GM23338 (cell line): ENCODE results near the gene TIMP4. TPM values are rescaled to one million over a fixed set of nuclear protein-coding genes. Genes with fewer than 3 reads are reported as not detected.

Experiments
- ATAC-seq: fragments of 200-7000 bp; cut with Tn5 transposase; 3 replicates; pipeline ENCODE4 v1.9.1; 2020
- DNase-seq: peaks from one replicate; pipeline ENCODE4 v3.0.0-alpha.2; 2015; ENCODE audit warnings: low spot score
- H2AFZ ChIP-seq: fragments of 200-600 bp; sonication (generic); 2 replicates; pipeline ENCODE4 v1.8.0; 2016; ENCODE audit warnings: antibody characterized with exemption, mild to moderate bottlenecking, moderate library complexity
- H3F3A ChIP-seq: fragments of 200-600 bp; sonication (generic); replicated peaks from 2 replicates; pipeline ENCODE4 v1.8.0; 2017; ENCODE audit warnings: antibody characterized with exemption, mixed run types, low read depth
- H3K27ac ChIP-seq: fragments of 200-600 bp; sonication (generic); 2 replicates; pipeline ENCODE4 v1.6.1; 2016; ENCODE audit warnings: low read depth
- H3K27me3 ChIP-seq: fragments of 200-600 bp; sonication (generic); 2 replicates; pipeline ENCODE4 v1.8.0; 2016; ENCODE audit warnings: mild to moderate bottlenecking, mixed run types, moderate library complexity; ENCODE audit not compliant: insufficient read depth
- H3K36me3 ChIP-seq: fragments of 200-600 bp; sonication (generic); 2 replicates; pipeline ENCODE4 v1.8.0; 2016; ENCODE audit warnings: mild to moderate bottlenecking; ENCODE audit not compliant: insufficient read depth
- H3K4me1 ChIP-seq: fragments of 200-600 bp; sonication (generic); 2 replicates; pipeline ENCODE4 v1.8.0; 2016; ENCODE audit warnings: mild to moderate bottlenecking, moderate library complexity; ENCODE audit not compliant: insufficient read depth
- H3K4me2 ChIP-seq: fragments of 200-600 bp; sonication (generic); 2 replicates; pipeline ENCODE4 v1.7.1; 2017; ENCODE audit warnings: mixed run types
- H3K4me3 ChIP-seq: fragments of 200-600 bp; sonication (generic); 2 replicates; pipeline ENCODE4 v1.6.1; 2016; ENCODE audit warnings: mixed run types
- H3K79me2 ChIP-seq: fragments of 200-600 bp; sonication (generic); replicated peaks from 2 replicates; pipeline ENCODE4 v1.8.0; 2017; ENCODE audit warnings: mild to moderate bottlenecking; ENCODE audit not compliant: insufficient read depth
- H3K9me2 ChIP-seq: fragments of 200-600 bp; sonication (generic); 2 replicates; pipeline ENCODE4 v1.8.0; 2017; ENCODE audit not compliant: insufficient read depth
- H4K20me1 ChIP-seq: fragments of 200-600 bp; sonication (generic); replicated peaks from 2 replicates; pipeline ENCODE4 v1.8.0; 2017; ENCODE audit warnings: mild to moderate bottlenecking; ENCODE audit not compliant: insufficient read depth
- H3K27ac Mint-ChIP-seq: 2 replicates; pipeline ENCODE4 v1.8.0; 2020; ENCODE audit warnings: inconsistent platforms, mild to moderate bottlenecking, moderate library complexity, mixed read lengths
- H3K27me3 Mint-ChIP-seq: 3 replicates; pipeline ENCODE4 v1.8.0; 2022; ENCODE audit warnings: low read depth, mild to moderate bottlenecking, moderate library complexity, mixed read lengths, inconsistent platforms; ENCODE audit not compliant: insufficient read depth, poor library complexity
- H3K36me3 Mint-ChIP-seq: 3 replicates; pipeline ENCODE4 v1.8.0; 2021; ENCODE audit warnings: low read depth, mild to moderate bottlenecking, inconsistent platforms, moderate library complexity, mixed read lengths
- H3K4me1 Mint-ChIP-seq: 3 replicates; pipeline ENCODE4 v1.8.0; 2020; ENCODE audit warnings: mild to moderate bottlenecking, inconsistent platforms, mixed read lengths
- H3K4me3 Mint-ChIP-seq: 3 replicates; pipeline ENCODE4 v1.8.0; 2021; ENCODE audit warnings: moderate library complexity, mild to moderate bottlenecking, inconsistent platforms, mixed read lengths
- H3K9me3 Mint-ChIP-seq: 3 replicates; pipeline ENCODE4 v1.8.0; 2020; ENCODE audit warnings: moderate library complexity, mild to moderate bottlenecking, inconsistent platforms, mixed read lengths
- CREB1 ChIP-seq: fragments of 250-450 bp; sonication (Bioruptor Pico); IDR thresholded peaks from 2 replicates; pipeline ENCODE4 v1.5.0; 2020; ENCODE audit warnings: low read depth, mild to moderate bottlenecking, moderate library complexity
- ETS1 ChIP-seq: IDR thresholded peaks from 2 replicates; pipeline ENCODE4 v1.6.1; 2016; ENCODE audit warnings: antibody characterized with exemption
- EZH2 ChIP-seq: fragments of 200-600 bp; sonication (generic); IDR thresholded peaks from one replicate; pipeline ENCODE4 v1.8.0; 2017; ENCODE audit warnings: antibody characterized with exemption, mild to moderate bottlenecking, low read depth; ENCODE audit not compliant: unreplicated experiment
- EZH2phosphoT487 ChIP-seq: fragments of 200-600 bp; sonication (generic); IDR thresholded peaks from one replicate; pipeline ENCODE4 v1.8.1; 2018; ENCODE audit warnings: antibody characterized with exemption; ENCODE audit not compliant: unreplicated experiment
- JUNB ChIP-seq: IDR thresholded peaks from one replicate; pipeline ENCODE4 v1.6.1; 2016; ENCODE audit warnings: antibody characterized with exemption; ENCODE audit not compliant: unreplicated experiment
- NANOG ChIP-seq: IDR thresholded peaks from 2 replicates; pipeline ENCODE4 v1.6.1; 2016; ENCODE audit warnings: antibody characterized with exemption, borderline replicate concordance
- POLR2AphosphoS5 ChIP-seq: IDR thresholded peaks from 2 replicates; pipeline ENCODE4 v1.6.1; 2016; ENCODE audit warnings: antibody characterized with exemption, low read depth
- STAT1 ChIP-seq: IDR thresholded peaks from one replicate; pipeline ENCODE4 v1.6.1; 2016; ENCODE audit warnings: antibody characterized with exemption; ENCODE audit not compliant: unreplicated experiment
- ZNF114 ChIP-seq: fragments of 250-450 bp; sonication (Bioruptor Pico); IDR thresholded peaks from 2 replicates; pipeline ENCODE4 v1.5.0; 2020; ENCODE audit warnings: mild to moderate bottlenecking, moderate library complexity
- ZNF331 ChIP-seq: fragments of 250-450 bp; sonication (Bioruptor Pico); IDR thresholded peaks from 2 replicates; pipeline ENCODE4 v1.5.0; 2020; ENCODE audit warnings: low read depth, mild to moderate bottlenecking, moderate library complexity
- polyA plus RNA-seq: library from polyadenylated mRNA; unstranded; fragments of >200 nt; fragmentation: Nextera tagmentation; extraction: Ambion mirVana; gene quantifications from 2 replicates; pipeline ENCODE4 v1.2.1, GENCODE V29; 2016
- total RNA-seq: library from RNA; depleted of rRNA; stranded (reverse); fragments of >200 nt; shearing (Covaris generic); gene quantifications from 2 replicates; pipeline ENCODE4 v1.2.3, GENCODE V29; 2014
- TF ChIP-seq, protein P1 (sequence below), 2 experiments: fragments of 200-600 bp in 1 of 2; sonication (generic) in 1 of 2; conservative IDR thresholded peaks; 2 replicates each; pipeline versions ENCODE4 v1.5.1 to v1.6.1; 2016 to 2017; ENCODE audit warnings: antibody characterized with exemption in 2 of 2, low read depth in 2 of 2, mild to moderate bottlenecking in 2 of 2, moderate library complexity in 1 of 2
- TF ChIP-seq, protein P2 (sequence below): fragments of 250-450 bp; sonication (Bioruptor Pico); IDR thresholded peaks from 2 replicates; pipeline ENCODE4 v1.5.0; 2020; ENCODE audit warnings: mild to moderate bottlenecking, moderate library complexity
- TF ChIP-seq, protein P3 (sequence below): IDR thresholded peaks from one replicate; pipeline ENCODE4 v1.6.1; 2018; ENCODE audit warnings: antibody characterized with exemption; ENCODE audit not compliant: unreplicated experiment

TIMP4 gene
- total and polyA plus RNA-seq, 2 experiments from 2014 or later = 6.7 to 11.1 TPM

DNA sequence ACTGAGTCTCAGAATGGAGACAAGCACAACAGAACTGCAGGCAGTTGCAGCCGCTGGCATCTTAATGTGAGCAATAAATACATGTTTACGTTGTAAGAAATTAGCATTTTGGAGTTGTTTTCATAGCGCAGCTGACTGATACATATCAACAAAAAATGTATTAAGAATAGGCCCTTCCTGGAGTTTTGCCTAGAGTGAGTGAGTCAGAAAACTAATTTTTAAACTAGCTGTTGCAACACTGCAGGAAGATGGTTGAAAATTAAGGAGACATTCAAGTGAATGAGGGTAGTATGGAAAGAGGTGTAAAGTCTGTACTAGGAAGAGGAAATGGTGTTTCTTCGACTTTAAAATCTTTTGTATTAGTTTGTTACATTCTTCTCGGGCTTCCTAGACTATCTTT lies 39.6 kb upstream of the TIMP4 start:
- Mint-ChIP-seq H3K9me3 (no peaks in the 10 kb centered on the region), H3K4me3 (no peak overlapping the region), H3K36me3 (no peaks in the 10 kb centered on the region), H3K27me3 (no peaks in the 10 kb centered on the region), H3K4me1 (peaks cover 16% of the 10 kb centered on the region), H3K27ac (no peak overlapping the region)
- ATAC-seq (no peak), DNase-seq (no peak)
- Histone ChIP-seq H2AFZ (no peak overlapping the region), H3K4me1 (no peaks in the 10 kb centered on the region), H3K4me2 (no peak overlapping the region), H3K36me3 (no peaks in the 10 kb centered on the region), H3F3A (no peaks in the 10 kb centered on the region), H3K27me3 (no peaks in the 10 kb centered on the region), H3K4me3 (no peak overlapping the region), H4K20me1 (no peaks in the 10 kb centered on the region), H3K9me2 (no peaks in the 10 kb centered on the region), H3K27ac (no peak overlapping the region), H3K79me2 (no peaks in the 10 kb centered on the region)
- TF ChIP-seq, protein P1, sequence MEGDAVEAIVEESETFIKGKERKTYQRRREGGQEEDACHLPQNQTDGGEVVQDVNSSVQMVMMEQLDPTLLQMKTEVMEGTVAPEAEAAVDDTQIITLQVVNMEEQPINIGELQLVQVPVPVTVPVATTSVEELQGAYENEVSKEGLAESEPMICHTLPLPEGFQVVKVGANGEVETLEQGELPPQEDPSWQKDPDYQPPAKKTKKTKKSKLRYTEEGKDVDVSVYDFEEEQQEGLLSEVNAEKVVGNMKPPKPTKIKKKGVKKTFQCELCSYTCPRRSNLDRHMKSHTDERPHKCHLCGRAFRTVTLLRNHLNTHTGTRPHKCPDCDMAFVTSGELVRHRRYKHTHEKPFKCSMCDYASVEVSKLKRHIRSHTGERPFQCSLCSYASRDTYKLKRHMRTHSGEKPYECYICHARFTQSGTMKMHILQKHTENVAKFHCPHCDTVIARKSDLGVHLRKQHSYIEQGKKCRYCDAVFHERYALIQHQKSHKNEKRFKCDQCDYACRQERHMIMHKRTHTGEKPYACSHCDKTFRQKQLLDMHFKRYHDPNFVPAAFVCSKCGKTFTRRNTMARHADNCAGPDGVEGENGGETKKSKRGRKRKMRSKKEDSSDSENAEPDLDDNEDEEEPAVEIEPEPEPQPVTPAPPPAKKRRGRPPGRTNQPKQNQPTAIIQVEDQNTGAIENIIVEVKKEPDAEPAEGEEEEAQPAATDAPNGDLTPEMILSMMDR (conservative IDR thresholded peaks at IDR 0.05; ENCODE audit: low read depth in 2 of 2) = no peak
- TF ChIP-seq EZH2 = no peak
- no peak for TF ChIP-seq ZNF331 (CRISPR knock-in tag)
- TF ChIP-seq ETS1 = no peak
- TF ChIP-seq NANOG = no peak
- TF ChIP-seq, protein P2, sequence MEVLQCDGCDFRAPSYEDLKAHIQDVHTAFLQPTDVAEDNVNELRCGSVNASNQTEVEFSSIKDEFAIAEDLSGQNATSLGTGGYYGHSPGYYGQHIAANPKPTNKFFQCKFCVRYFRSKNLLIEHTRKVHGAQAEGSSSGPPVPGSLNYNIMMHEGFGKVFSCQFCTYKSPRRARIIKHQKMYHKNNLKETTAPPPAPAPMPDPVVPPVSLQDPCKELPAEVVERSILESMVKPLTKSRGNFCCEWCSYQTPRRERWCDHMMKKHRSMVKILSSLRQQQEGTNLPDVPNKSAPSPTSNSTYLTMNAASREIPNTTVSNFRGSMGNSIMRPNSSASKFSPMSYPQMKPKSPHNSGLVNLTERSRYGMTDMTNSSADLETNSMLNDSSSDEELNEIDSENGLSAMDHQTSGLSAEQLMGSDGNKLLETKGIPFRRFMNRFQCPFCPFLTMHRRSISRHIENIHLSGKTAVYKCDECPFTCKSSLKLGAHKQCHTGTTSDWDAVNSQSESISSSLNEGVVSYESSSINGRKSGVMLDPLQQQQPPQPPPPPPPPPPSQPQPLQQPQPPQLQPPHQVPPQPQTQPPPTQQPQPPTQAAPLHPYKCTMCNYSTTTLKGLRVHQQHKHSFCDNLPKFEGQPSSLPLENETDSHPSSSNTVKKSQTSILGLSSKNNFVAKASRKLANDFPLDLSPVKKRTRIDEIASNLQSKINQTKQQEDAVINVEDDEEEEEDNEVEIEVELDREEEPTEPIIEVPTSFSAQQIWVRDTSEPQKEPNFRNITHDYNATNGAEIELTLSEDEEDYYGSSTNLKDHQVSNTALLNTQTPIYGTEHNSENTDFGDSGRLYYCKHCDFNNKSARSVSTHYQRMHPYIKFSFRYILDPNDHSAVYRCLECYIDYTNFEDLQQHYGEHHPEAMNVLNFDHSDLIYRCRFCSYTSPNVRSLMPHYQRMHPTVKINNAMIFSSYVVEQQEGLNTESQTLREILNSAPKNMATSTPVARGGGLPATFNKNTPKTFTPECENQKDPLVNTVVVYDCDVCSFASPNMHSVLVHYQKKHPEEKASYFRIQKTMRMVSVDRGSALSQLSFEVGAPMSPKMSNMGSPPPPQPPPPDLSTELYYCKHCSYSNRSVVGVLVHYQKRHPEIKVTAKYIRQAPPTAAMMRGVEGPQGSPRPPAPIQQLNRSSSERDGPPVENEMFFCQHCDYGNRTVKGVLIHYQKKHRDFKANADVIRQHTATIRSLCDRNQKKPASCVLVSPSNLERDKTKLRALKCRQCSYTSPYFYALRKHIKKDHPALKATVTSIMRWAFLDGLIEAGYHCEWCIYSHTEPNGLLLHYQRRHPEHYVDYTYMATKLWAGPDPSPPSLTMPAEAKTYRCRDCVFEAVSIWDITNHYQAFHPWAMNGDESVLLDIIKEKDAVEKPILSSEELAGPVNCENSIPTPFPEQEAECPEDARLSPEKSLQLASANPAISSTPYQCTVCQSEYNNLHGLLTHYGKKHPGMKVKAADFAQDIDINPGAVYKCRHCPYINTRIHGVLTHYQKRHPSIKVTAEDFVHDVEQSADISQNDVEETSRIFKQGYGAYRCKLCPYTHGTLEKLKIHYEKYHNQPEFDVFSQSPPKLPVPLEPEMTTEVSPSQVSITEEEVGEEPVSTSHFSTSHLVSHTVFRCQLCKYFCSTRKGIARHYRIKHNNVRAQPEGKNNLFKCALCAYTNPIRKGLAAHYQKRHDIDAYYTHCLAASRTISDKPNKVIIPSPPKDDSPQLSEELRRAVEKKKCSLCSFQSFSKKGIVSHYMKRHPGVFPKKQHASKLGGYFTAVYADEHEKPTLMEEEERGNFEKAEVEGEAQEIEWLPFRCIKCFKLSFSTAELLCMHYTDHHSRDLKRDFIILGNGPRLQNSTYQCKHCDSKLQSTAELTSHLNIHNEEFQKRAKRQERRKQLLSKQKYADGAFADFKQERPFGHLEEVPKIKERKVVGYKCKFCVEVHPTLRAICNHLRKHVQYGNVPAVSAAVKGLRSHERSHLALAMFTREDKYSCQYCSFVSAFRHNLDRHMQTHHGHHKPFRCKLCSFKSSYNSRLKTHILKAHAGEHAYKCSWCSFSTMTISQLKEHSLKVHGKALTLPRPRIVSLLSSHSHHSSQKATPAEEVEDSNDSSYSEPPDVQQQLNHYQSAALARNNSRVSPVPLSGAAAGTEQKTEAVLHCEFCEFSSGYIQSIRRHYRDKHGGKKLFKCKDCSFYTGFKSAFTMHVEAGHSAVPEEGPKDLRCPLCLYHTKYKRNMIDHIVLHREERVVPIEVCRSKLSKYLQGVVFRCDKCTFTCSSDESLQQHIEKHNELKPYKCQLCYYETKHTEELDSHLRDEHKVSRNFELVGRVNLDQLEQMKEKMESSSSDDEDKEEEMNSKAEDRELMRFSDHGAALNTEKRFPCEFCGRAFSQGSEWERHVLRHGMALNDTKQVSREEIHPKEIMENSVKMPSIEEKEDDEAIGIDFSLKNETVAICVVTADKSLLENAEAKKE (CRISPR knock-in tag) = no peak
- TF ChIP-seq JUNB = no peak
- TF ChIP-seq, protein P3, sequence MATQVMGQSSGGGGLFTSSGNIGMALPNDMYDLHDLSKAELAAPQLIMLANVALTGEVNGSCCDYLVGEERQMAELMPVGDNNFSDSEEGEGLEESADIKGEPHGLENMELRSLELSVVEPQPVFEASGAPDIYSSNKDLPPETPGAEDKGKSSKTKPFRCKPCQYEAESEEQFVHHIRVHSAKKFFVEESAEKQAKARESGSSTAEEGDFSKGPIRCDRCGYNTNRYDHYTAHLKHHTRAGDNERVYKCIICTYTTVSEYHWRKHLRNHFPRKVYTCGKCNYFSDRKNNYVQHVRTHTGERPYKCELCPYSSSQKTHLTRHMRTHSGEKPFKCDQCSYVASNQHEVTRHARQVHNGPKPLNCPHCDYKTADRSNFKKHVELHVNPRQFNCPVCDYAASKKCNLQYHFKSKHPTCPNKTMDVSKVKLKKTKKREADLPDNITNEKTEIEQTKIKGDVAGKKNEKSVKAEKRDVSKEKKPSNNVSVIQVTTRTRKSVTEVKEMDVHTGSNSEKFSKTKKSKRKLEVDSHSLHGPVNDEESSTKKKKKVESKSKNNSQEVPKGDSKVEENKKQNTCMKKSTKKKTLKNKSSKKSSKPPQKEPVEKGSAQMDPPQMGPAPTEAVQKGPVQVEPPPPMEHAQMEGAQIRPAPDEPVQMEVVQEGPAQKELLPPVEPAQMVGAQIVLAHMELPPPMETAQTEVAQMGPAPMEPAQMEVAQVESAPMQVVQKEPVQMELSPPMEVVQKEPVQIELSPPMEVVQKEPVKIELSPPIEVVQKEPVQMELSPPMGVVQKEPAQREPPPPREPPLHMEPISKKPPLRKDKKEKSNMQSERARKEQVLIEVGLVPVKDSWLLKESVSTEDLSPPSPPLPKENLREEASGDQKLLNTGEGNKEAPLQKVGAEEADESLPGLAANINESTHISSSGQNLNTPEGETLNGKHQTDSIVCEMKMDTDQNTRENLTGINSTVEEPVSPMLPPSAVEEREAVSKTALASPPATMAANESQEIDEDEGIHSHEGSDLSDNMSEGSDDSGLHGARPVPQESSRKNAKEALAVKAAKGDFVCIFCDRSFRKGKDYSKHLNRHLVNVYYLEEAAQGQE = no peak
- no peak for TF ChIP-seq EZH2phosphoT487
- TF ChIP-seq ZNF114 (CRISPR knock-in tag) = no peak
- no peak for TF ChIP-seq CREB1 (CRISPR knock-in tag)
- TF ChIP-seq POLR2AphosphoS5 = no peak
- TF ChIP-seq STAT1 = no peak
